ENCODE data around the gene WFDC8.
"Not testable (repeated sequence)": the region's sequence is repeated elsewhere in the genome, so short reads cannot be mapped to it uniquely, and the experiment has no call there.

Gene WFDC8

DNA sequence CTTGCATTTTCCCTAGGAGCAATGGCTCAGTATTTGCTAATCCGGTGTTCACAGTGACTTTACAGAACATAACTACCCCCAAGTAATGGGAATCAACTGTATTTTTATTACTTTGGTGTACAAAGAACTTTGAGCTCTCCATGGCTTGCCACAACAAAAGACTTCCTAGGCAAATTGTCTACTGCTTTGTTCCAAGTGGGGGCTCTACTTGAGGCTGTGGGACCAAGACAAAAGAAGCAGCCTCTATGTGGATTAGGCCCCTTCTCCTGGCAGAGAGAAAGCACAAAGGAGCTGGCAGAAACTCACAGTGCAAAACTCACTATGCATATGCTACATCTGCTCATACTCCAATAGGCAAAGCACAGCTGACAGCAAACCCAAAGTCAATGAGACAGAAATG lies 853 bp downstream of the WFDC8 start:
- H3K4me1 ChIP-seq (ENCODE audit: insufficient read depth, low read length), result peaks cover 18% of the 10 kb centered on the region
- no peaks in the 10 kb centered on the region for H3K36me3 ChIP-seq (ENCODE audit: insufficient read depth, low read length)
- H3K9ac ChIP-seq (ENCODE audit: low read depth, low read length), result no peak overlapping the region
- no peaks in the 10 kb centered on the region for H3K9me3 ChIP-seq (ENCODE audit: control insufficient read depth, insufficient read depth, low read length)

DNA sequence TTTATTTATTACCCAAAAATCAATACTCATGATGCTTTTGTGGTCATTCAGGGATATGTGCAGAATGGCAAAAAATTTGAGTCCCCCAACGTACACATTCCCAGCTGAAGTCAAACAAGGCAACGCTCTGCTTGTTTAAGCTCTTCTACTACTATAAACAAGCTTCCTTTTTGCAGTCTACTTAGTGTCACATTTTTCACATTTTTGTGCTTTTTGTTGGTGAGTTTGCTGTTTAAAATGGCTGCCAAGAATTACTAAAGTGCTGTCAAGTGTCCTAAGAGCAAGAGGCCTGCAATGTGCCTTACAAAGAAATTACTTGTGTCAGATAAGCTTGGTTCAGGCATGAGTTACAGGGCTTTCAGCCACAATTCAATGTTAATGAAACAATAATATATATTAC lies 2.1 kb downstream of the WFDC8 start:
- Histone ChIP-seq H3K4me1 (ENCODE audit: insufficient read depth, low read length) (peaks cover 15% of the 10 kb centered on the region), H3K36me3 (ENCODE audit: insufficient read depth, low read length) (no peaks in the 10 kb centered on the region), H3K9me3 (ENCODE audit: control insufficient read depth, insufficient read depth, low read length) (no peaks in the 10 kb centered on the region), H3K9ac (ENCODE audit: low read depth, low read length) (no peak overlapping the region)

DNA sequence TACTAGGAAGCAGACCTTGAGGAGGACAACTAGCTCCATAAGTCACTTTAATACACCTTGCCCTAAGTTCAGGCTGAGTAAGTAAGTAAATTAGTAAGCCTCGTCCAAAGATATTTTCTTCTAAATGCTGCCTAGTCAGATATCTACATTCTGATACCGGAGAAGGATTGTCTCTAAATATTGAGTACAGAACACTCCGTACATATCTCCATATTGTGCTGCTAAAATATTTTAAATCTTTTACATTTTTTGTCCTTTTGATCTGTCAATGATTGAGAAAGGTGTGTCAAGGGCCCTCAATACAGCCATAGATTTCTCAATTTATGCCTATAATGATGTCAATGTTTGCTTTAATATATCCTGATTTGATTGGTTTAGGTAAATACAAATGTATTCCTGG lies 3.2 kb downstream of the WFDC8 start:
- H3K36me3 ChIP-seq (ENCODE audit: insufficient read depth, low read length), result no peaks in the 10 kb centered on the region
- H3K4me1 ChIP-seq (ENCODE audit: insufficient read depth, low read length), result peaks cover 11% of the 10 kb centered on the region
- H3K9ac ChIP-seq (ENCODE audit: low read depth, low read length), result no peak overlapping the region
- no peaks in the 10 kb centered on the region for H3K9me3 ChIP-seq (ENCODE audit: control insufficient read depth, insufficient read depth, low read length)

DNA sequence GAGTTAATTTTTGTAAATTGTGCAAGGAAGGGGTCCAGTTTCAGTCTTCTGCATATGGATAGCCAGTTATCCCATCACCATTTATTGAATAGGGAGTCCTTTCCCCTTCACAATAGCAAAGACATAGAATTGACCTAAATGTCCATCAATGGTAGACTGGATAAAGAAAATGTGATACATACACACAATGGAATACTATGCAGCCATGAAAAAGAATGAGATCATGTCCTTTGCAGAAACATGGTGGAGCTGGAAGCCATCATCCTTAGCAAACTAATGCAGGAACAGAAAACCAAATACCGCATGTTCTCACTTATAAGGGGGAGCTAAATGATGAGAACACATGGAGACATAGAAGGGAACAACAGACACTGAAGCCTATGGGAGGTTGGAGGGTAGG lies 9.4 kb downstream of the WFDC8 start:
- not testable (repeated sequence) for H3K9me3 ChIP-seq (ENCODE audit: control insufficient read depth, insufficient read depth, low read length); H3K9ac ChIP-seq (ENCODE audit: low read depth, low read length); H3K4me1 ChIP-seq (ENCODE audit: insufficient read depth, low read length); H3K36me3 ChIP-seq (ENCODE audit: insufficient read depth, low read length)

DNA sequence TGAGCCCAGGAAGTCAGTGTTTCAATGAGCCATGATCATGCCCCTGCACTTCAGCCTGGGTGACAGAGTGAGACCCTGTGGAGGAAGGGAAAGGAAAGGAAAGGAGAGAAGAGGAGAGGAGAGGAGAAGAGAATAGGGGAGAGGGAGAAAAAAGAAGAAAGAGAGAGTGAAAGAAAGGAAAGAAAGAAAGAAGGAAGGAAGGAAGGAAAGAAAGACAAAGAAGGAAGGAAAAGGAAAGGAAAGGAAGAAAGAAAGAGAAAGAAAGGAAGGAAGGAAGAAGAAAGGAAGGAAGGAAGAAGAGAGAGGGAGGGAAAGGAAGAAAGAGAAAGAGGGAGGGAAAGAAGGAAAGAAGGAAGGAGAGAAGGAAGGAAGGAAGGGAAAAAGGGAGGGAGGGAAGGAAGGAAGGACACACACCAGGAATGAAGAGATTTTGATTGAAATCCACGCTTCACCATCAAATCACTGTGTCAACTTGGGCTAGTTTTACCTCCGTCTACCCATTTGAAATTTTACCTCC lies 14.3 kb downstream of the WFDC8 start:
- Histone ChIP-seq H3K9ac (ENCODE audit: low read depth, low read length) (no peak overlapping the region), H3K9me3 (ENCODE audit: control insufficient read depth, insufficient read depth, low read length) (no peaks in the 10 kb centered on the region), H3K4me1 (ENCODE audit: insufficient read depth, low read length) (no peaks in the 10 kb centered on the region), H3K36me3 (ENCODE audit: insufficient read depth, low read length) (no peaks in the 10 kb centered on the region)

DNA sequence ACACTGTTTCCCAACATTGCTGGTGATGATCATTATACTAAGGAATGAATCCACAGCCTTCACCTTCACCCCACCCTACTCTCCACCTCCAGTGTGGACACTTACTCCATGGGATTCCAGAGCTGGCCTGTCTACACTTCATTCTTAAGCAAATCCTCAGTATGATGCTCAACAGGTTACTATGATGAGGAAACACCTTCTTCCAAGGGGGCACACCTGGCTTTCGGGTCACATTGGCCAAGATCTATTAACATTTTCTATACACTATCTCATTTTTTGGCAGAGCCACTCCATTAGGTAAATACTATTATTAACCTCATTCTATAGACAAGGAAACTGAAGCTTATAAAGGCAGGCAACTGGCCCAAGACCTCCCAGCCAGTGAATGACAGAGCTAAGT lies 23.9 kb downstream of the WFDC8 start:
- no peak overlapping the region for H3K9ac ChIP-seq (ENCODE audit: low read depth, low read length)
- no peaks in the 10 kb centered on the region for H3K4me1 ChIP-seq (ENCODE audit: insufficient read depth, low read length)
- H3K36me3 ChIP-seq (ENCODE audit: insufficient read depth, low read length), result no peaks in the 10 kb centered on the region
- H3K9me3 ChIP-seq (ENCODE audit: control insufficient read depth, insufficient read depth, low read length), result no peaks in the 10 kb centered on the region

DNA sequence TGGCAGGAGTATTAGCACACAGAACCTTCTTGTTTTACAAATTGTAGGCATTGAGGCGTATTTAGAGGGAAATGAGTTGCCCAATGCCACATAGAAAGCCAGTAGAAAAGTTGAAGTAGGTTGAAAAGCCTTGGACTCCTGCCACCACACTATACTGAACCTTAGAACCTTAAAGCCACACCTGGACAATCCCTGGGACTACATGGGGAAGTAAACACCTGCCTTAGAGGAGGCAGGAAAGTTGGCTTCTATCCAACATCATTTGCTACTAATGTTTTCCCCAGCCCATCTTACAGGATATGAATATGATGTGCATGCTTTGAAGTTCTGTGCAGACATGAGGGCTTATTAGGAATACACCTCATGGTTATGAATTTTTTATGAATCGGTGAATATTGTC lies 26.6 kb downstream of the WFDC8 start:
- no peak overlapping the region for H3K9ac ChIP-seq (ENCODE audit: low read depth, low read length)
- H3K9me3 ChIP-seq (ENCODE audit: control insufficient read depth, insufficient read depth, low read length), result no peaks in the 10 kb centered on the region
- H3K36me3 ChIP-seq (ENCODE audit: insufficient read depth, low read length), result no peaks in the 10 kb centered on the region
- H3K4me1 ChIP-seq (ENCODE audit: insufficient read depth, low read length), result no peaks in the 10 kb centered on the region

DNA sequence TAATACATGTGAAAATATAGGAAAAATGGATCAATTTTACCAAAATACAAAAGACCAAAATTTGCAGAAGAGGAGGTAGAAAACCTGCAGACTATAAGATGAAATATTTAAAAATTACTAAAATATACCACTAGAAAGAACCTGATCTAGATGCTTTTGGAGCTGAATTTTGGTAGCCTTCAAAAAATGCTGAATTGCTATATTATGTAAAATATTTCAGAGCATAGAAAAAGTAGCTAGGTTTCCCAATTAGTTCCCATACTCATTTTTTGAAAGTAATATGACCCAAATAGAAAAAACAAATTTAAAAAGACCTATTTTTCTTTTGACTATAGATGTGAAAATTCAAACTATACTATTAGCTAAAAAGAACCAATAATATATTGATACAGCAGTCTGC lies 28.3 kb downstream of the WFDC8 start:
- no peaks in the 10 kb centered on the region for H3K36me3 ChIP-seq (ENCODE audit: insufficient read depth, low read length)
- H3K9me3 ChIP-seq (ENCODE audit: control insufficient read depth, insufficient read depth, low read length), result no peaks in the 10 kb centered on the region
- H3K4me1 ChIP-seq (ENCODE audit: insufficient read depth, low read length), result no peaks in the 10 kb centered on the region
- H3K9ac ChIP-seq (ENCODE audit: low read depth, low read length), result no peak overlapping the region

DNA sequence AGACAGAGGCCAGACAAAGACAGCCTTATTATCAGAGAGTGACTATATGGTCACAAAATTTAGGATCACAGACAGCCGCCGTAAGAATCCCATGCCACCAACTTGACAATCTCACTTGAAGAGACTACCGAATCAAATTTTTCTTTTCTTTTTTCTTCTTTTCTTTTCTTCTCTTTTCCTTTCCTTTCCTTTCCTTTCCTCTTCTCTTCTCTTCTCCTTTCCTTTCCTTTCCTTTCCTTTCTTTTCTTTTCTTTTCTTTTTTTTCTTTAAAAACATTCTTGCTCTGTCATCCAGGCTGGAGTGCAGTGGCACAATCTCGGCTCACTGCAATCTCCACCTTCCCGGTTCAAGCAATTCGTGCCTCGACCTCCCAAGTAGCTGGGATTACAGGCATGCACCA lies 30.7 kb downstream of the WFDC8 start:
- H3K9ac ChIP-seq (ENCODE audit: low read depth, low read length), result no peak overlapping the region
- peaks cover 4% of the 10 kb centered on the region; the same call in 1 of the 2 replicates for H3K4me1 ChIP-seq (ENCODE audit: insufficient read depth, low read length)
- H3K9me3 ChIP-seq (ENCODE audit: control insufficient read depth, insufficient read depth, low read length), result no peaks in the 10 kb centered on the region
- no peaks in the 10 kb centered on the region for H3K36me3 ChIP-seq (ENCODE audit: insufficient read depth, low read length)

DNA sequence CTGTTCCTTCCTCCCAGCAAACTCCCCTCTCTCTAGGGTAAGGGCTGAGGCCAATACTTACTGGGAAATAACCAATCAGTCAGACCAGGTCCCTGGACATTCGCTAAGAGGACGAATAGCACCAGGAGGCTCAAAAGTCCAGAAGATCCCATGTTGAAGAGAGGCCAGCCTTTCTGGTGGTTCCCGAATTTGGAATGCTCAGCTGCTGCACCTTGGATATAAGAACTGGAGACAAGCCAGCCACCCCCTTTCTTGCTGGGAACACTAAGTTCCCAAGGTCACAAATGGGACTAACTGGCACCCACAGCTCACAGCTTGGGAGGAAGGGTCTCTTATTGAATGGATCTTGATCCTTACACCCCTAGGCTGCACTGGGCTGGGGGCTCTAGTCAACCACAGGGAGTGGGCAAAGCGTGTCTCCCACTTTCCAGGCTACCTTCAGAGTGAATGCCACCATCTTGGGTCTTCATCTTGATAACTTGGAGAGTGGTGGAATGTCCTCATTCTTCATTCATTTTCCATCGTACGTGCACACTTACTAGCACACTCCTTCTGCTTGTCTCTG lies 31.8 kb downstream of the WFDC8 start, which contains the start of gene EPPIN:
Gene EPPIN (minus strand): TSS at position 196 of the 565 bp plus-strand sequence. CDS start 44 bp downstream, at position 152.
- Histone ChIP-seq H3K9ac (ENCODE audit: low read depth, low read length) (no peak within 1 kb of the TSS), H3K36me3 (ENCODE audit: insufficient read depth, low read length) (no peaks in the 10 kb centered on the region), H3K9me3 (ENCODE audit: control insufficient read depth, insufficient read depth, low read length) (no peaks in the 10 kb centered on the region), H3K4me1 (ENCODE audit: insufficient read depth, low read length) (peaks cover 4% of the 10 kb centered on the region; the same call in 1 of the 2 replicates)

DNA sequence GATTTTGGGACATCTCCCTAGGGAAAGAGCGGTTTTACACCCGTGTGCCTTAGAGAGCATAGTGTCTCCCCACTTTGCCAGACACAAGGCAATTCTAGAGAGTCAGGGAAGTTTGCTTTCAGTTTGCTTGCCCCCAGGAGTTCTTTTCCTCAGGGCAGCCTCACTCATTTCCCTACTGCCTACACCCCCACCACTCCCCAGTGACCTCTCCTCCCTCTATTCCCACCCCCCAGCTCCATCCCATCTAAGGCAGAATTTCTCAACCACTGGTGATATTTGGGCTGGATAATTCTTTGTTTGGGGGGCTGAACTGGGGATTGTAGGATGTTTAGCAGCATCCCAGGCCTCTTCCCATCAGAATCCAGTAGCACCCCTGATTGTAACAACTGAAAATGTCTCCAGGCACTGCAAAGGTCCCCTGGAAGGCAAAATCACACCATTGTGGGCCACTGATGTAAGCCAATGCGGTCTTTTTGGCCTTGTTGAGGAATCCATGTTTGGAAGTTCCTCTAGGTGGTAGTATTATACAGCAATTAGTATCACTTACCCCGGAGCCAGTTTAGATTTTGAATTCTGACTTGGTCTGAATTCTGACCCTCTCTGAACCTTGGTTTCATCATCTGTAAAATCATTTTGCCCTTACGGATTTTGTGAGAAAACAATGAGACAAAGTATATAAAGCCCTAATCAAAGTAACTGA lies 33.2 kb downstream of the WFDC8 start:
- Histone ChIP-seq H3K9ac (ENCODE audit: low read depth, low read length) (no peak overlapping the region), H3K4me1 (ENCODE audit: insufficient read depth, low read length) (peaks cover 4% of the 10 kb centered on the region; the same call in 1 of the 2 replicates), H3K36me3 (ENCODE audit: insufficient read depth, low read length) (no peaks in the 10 kb centered on the region), H3K9me3 (ENCODE audit: control insufficient read depth, insufficient read depth, low read length) (no peaks in the 10 kb centered on the region)

DNA sequence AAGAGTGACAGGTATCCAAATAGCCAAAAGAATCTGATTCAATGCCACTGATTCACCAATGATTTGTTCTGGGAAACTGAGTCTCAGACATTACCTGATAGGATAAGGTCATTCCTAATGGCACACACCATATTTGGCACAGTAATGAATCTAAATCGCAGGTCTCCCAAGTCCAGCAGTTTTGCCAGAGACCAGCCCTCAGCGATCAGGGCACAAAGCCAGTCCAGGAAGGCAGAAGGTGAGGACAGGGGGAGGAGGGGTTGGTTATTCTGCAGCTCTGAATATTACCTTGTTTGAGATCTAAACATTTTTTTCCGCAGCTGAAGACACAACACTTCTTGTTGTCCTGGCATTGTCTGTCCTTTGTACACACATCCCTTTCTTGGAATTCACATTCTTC lies 33.7 kb downstream of the WFDC8 start:
- Histone ChIP-seq H3K4me1 (ENCODE audit: insufficient read depth, low read length) (peaks cover 4% of the 10 kb centered on the region; the same call in 1 of the 2 replicates), H3K9ac (ENCODE audit: low read depth, low read length) (no peak overlapping the region), H3K9me3 (ENCODE audit: control insufficient read depth, insufficient read depth, low read length) (no peaks in the 10 kb centered on the region), H3K36me3 (ENCODE audit: insufficient read depth, low read length) (no peaks in the 10 kb centered on the region)

DNA sequence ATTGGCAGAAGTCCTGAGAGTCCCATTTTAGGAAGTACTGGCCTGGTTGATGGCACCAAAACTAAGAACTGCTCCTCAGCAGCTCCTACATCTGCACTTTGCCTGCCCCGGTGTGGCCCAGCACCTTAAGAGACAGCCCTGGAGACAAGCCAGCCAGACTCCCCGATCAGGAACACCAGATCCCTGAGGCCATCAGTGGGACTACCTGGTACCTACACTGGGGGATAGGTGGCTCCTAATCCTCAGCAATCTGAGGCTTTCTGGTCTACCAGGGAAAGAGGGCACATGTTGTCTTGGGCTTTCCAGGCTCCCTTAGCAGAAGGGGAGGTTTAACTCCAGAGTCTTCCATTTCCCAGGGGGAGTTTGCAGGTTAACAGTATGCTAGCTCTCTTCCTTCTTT lies 39.7 kb downstream of the WFDC8 start, which contains the start of gene WFDC6:
Gene WFDC6 (minus strand): TSS at position 101 of the 400 bp plus-strand sequence. CDS start 75 bp downstream, at position 26.
- Histone ChIP-seq H3K9me3 (ENCODE audit: control insufficient read depth, insufficient read depth, low read length) (no peaks in the 10 kb centered on the region; the same call in 1 of the 2 replicates), H3K4me1 (ENCODE audit: insufficient read depth, low read length) (no peaks in the 10 kb centered on the region), H3K9ac (ENCODE audit: low read depth, low read length) (no peak within 1 kb of the TSS), H3K36me3 (ENCODE audit: insufficient read depth, low read length) (no peaks in the 10 kb centered on the region)

DNA sequence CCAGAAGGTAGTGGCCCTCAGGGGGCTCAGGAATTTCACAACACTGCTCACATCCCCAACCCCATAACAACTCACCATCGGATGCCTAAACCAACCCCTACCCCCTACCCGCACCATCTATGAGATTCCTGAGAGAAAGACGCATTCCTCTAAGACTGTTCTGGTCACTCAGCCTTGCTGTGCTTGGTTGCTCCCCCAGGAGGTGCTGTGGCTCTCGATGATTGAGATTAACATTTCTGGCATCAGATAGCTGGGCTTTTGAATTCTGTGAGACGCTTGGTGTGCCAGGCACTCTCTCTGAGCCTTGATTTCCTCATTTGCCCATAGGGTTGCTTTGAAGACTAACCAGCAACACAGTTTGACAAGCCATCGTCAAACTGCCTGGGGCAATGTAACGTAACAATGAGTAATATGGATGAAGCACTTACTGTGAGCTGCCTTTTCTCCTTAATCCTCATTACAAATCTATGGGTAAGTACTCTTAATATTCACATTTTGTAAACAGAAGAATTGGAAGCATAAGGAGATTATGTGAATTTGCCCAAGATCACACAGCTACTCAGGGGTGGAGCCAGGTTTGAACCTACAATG lies 40.8 kb downstream of the WFDC8 start:
- H3K9ac ChIP-seq (ENCODE audit: low read depth, low read length), result no peak overlapping the region
- no peaks in the 10 kb centered on the region; the same call in 1 of the 2 replicates for H3K9me3 ChIP-seq (ENCODE audit: control insufficient read depth, insufficient read depth, low read length)
- H3K36me3 ChIP-seq (ENCODE audit: insufficient read depth, low read length), result no peaks in the 10 kb centered on the region
- H3K4me1 ChIP-seq (ENCODE audit: insufficient read depth, low read length), result no peaks in the 10 kb centered on the region

DNA sequence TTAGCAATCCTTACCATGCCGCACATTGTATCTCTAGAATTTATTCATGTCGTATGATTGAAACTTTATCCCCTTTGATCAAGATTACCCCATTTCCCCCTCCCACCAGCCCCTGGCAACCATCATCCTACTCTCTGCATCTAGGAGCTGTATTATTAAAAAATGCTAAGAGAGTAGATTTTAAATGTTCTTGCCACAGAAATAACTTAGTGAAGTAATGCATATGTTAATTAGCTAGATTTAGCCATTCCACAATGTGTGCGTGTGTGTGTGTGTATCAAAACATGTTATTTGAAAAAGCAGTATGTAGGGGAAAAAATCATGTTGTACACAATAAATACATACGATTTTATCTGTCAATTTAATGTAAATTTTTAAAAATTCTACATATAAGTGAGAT lies 51.8 kb downstream of the WFDC8 start:
- Histone ChIP-seq H3K36me3 (ENCODE audit: insufficient read depth, low read length) (no peaks in the 10 kb centered on the region), H3K4me1 (ENCODE audit: insufficient read depth, low read length) (no peaks in the 10 kb centered on the region), H3K9me3 (ENCODE audit: control insufficient read depth, insufficient read depth, low read length) (no peaks in the 10 kb centered on the region), H3K9ac (ENCODE audit: low read depth, low read length) (no peak overlapping the region)
